CD4-positive, alpha-beta T cell treated with Interleukin-6 for 4 hours (primary cell): ENCODE data around the gene PFN4.
"Not testable (repeated sequence)": the region's sequence is repeated elsewhere in the genome, so short reads cannot be mapped to it uniquely, and the experiment has no call there.

Experiments
- DNase-seq: peaks from one replicate; pipeline ENCODE4 v3.0.0-alpha.2; 2020; ENCODE audit warnings: mixed read lengths

The PFN4 gene

GRCh38 chr2:24123195-24123921 lies at the start of gene PFN4, which contains the start of gene FAM228B:
Gene PFN4 (minus strand): TSS chr2:24123334. CDS start chr2:24122535, 799 bp downstream.
Gene FAM228B (plus strand): TSS chr2:24123469. CDS start chr2:24124362, 893 bp downstream.
- DNase-seq, result peak; percentile 65

- no peak for DNase-seq
Measured at GRCh38 chr2:24169023-24169422, 45.9 kb upstream of the PFN4 start.

GRCh38 chr2:24164416-24164973 lies 41.4 kb upstream of the PFN4 start:
- peak; percentile 31 for DNase-seq

- no peak for DNase-seq
Measured at GRCh38 chr2:24163601-24164000, 40.5 kb upstream of the PFN4 start.

GRCh38 chr2:24163186-24163585 lies 40.1 kb upstream of the PFN4 start:
- DNase-seq, result no peak

GRCh38 chr2:24162494-24162893 lies 39.4 kb upstream of the PFN4 start:
- no peak for DNase-seq

- no peak for DNase-seq
Measured at GRCh38 chr2:24160761-24161160, 37.6 kb upstream of the PFN4 start.

- DNase-seq, result no peak
Measured at GRCh38 chr2:24159708-24160107, 36.6 kb upstream of the PFN4 start.

- no peak for DNase-seq
Measured at GRCh38 chr2:24158131-24158530, 35.0 kb upstream of the PFN4 start.

GRCh38 chr2:24153478-24153877 lies 30.3 kb upstream of the PFN4 start:
- no peak for DNase-seq

- no peak for DNase-seq
Measured at GRCh38 chr2:24152413-24153197, 29.5 kb upstream of the PFN4 start.

- no peak for DNase-seq
Measured at GRCh38 chr2:24147364-24147763, 24.2 kb upstream of the PFN4 start.

- DNase-seq, result not testable (repeated sequence)
Measured at GRCh38 chr2:24140305-24140704, 17.2 kb upstream of the PFN4 start.

GRCh38 chr2:24132543-24132942 lies 9.4 kb upstream of the PFN4 start:
- no peak for DNase-seq

GRCh38 chr2:24125956-24126355 lies 2.8 kb upstream of the PFN4 start:
- DNase-seq, result no peak

GRCh38 chr2:24123922-24124580 lies 917 bp upstream of the PFN4 start:
- DNase-seq, result no peak

- no peak for DNase-seq
Measured at GRCh38 chr2:24122366-24123194, 554 bp downstream of the PFN4 start.

GRCh38 chr2:24121469-24121868 lies 1.7 kb downstream of the PFN4 start:
- DNase-seq, result no peak

GRCh38 chr2:24121066-24121465 lies 2.1 kb downstream of the PFN4 start:
- no peak for DNase-seq

- DNase-seq, result no peak
Measured at GRCh38 chr2:24117902-24118301, 5.2 kb downstream of the PFN4 start.

- DNase-seq, result no peak
Measured at GRCh38 chr2:24115057-24115456, 8.1 kb downstream of the PFN4 start.

- DNase-seq, result no peak
Measured at GRCh38 chr2:24111407-24111901, 11.7 kb downstream of the PFN4 start.
